ENCODE measurements around the gene TRIM71. TPM values are rescaled to one million over a fixed set of nuclear protein-coding genes. Genes with fewer than 3 reads are reported as not detected.
"Not testable (repeated sequence)": the region's sequence is repeated elsewhere in the genome, so short reads cannot be mapped to it uniquely, and the experiment has no call there.

TRIM71 gene
- polyA plus RNA-seq, 1 donor (not counting 4 experiments of a cell fraction or from before 2014, with no cell fraction given), result not detected

- TF ChIP-seq CTCF (optimal IDR thresholded peaks at IDR 0.05 in 1 of 3, IDR thresholded peaks at IDR 0.05 in 1 of 3, conservative IDR thresholded peaks at IDR 0.05 in 1 of 3; ENCODE audit: extremely low read depth in 1 of 3, insufficient read depth in 2 of 3, low read length in 3 of 3) (no peak), EZH2 (IDR thresholded peaks at IDR 0.05; ENCODE audit: low read length) (no peak)
- no peaks in the 10 kb centered on the region for H3K27me3 ChIP-seq (ENCODE audit: control insufficient read depth, extremely low read depth, insufficient read depth, low read length)
Observed at GRCh38 chr3:32922078-32922477, 104.3 kb downstream of the TRIM71 start.

GRCh38 chr3:32930161-32930560 lies 112.4 kb downstream of the TRIM71 start:
- FAIRE-seq, result no peak
- H3K79me2 ChIP-seq (ENCODE audit: control insufficient read depth, insufficient read depth, low read length), result no peaks in the 10 kb centered on the region

More at GRCh38 chr3:32922078-32922477, 104.3 kb downstream of the TRIM71 start:
- H3K79me2 ChIP-seq (ENCODE audit: control insufficient read depth, insufficient read depth, low read length), result no peaks in the 10 kb centered on the region
- no peaks in the 10 kb centered on the region for H3K9me1 ChIP-seq (ENCODE audit: control insufficient read depth, extremely low read depth, insufficient read depth, low read length)
- H3K4me2 ChIP-seq (ENCODE audit: control insufficient read depth, extremely low read depth, insufficient read depth, low read depth, low read length), result no peak overlapping the region
- no peaks in the 10 kb centered on the region for H3K9me3 ChIP-seq (ENCODE audit: control insufficient read depth, low read depth, low read length)
- no peaks in the 10 kb centered on the region for H3K36me3 ChIP-seq (ENCODE audit: control insufficient read depth in 2 of 2, extremely low read depth in 1 of 2, insufficient read depth in 2 of 2, low read length in 2 of 2)
- H3K4me1 ChIP-seq (ENCODE audit: control insufficient read depth, extremely low read depth, insufficient read depth, low read length), result no peaks in the 10 kb centered on the region
- no peaks in the 10 kb centered on the region for H4K20me1 ChIP-seq (ENCODE audit: control insufficient read depth, extremely low read depth, insufficient read depth, low read length)
- H3K9ac ChIP-seq (ENCODE audit: control insufficient read depth, extremely low read depth, insufficient read depth, low read length), result no peak overlapping the region
- no peak overlapping the region for H3K4me3 ChIP-seq (ENCODE audit: control insufficient read depth in 2 of 3, extremely low read depth in 1 of 3, insufficient read depth in 2 of 3, low read depth in 1 of 3, low read length in 3 of 3)
- dilution Hi-C loops (cut with MboI; ENCODE audit: extremely low pct_ligation_motif_present, low sequenced_read_pairs), result no loop called here
- H3K27ac ChIP-seq (ENCODE audit: control insufficient read depth, insufficient read depth, low read length), result no peak overlapping the region
- FAIRE-seq, result no peak
- no peak for DNase-seq (ENCODE audit: low read depth, low spot score)
- no peak overlapping the region for H2AFZ ChIP-seq (ENCODE audit: control insufficient read depth, low read length)

GRCh38 chr3:32931273-32931672 lies 113.5 kb downstream of the TRIM71 start:
- H3K4me3 ChIP-seq (ENCODE audit: control insufficient read depth in 2 of 3, extremely low read depth in 1 of 3, insufficient read depth in 2 of 3, low read depth in 1 of 3, low read length in 3 of 3); H3K79me2 ChIP-seq (ENCODE audit: control insufficient read depth, insufficient read depth, low read length); DNase-seq (ENCODE audit: low read depth, low spot score); H3K27me3 ChIP-seq (ENCODE audit: control insufficient read depth, extremely low read depth, insufficient read depth, low read length); dilution Hi-C loops (cut with MboI; ENCODE audit: extremely low pct_ligation_motif_present, low sequenced_read_pairs); H4K20me1 ChIP-seq (ENCODE audit: control insufficient read depth, extremely low read depth, insufficient read depth, low read length); H3K36me3 ChIP-seq (ENCODE audit: control insufficient read depth in 2 of 2, extremely low read depth in 1 of 2, insufficient read depth in 2 of 2, low read length in 2 of 2); FAIRE-seq; H2AFZ ChIP-seq (ENCODE audit: control insufficient read depth, low read length); H3K9me3 ChIP-seq (ENCODE audit: control insufficient read depth, low read depth, low read length); H3K27ac ChIP-seq (ENCODE audit: control insufficient read depth, insufficient read depth, low read length); H3K4me1 ChIP-seq (ENCODE audit: control insufficient read depth, extremely low read depth, insufficient read depth, low read length); H3K4me2 ChIP-seq (ENCODE audit: control insufficient read depth, extremely low read depth, insufficient read depth, low read depth, low read length); H3K9me1 ChIP-seq (ENCODE audit: control insufficient read depth, extremely low read depth, insufficient read depth, low read length); H3K9ac ChIP-seq (ENCODE audit: control insufficient read depth, extremely low read depth, insufficient read depth, low read length): not testable (repeated sequence)

More at GRCh38 chr3:32930161-32930560, 112.4 kb downstream of the TRIM71 start:
- Histone ChIP-seq H3K9me3 (ENCODE audit: control insufficient read depth, low read depth, low read length) (no peaks in the 10 kb centered on the region), H3K27ac (ENCODE audit: control insufficient read depth, insufficient read depth, low read length) (no peak overlapping the region), H4K20me1 (ENCODE audit: control insufficient read depth, extremely low read depth, insufficient read depth, low read length) (no peaks in the 10 kb centered on the region), H3K9ac (ENCODE audit: control insufficient read depth, extremely low read depth, insufficient read depth, low read length) (no peak overlapping the region), H3K4me3 (ENCODE audit: control insufficient read depth in 2 of 3, extremely low read depth in 1 of 3, insufficient read depth in 2 of 3, low read depth in 1 of 3, low read length in 3 of 3) (no peak overlapping the region), H3K4me2 (ENCODE audit: control insufficient read depth, extremely low read depth, insufficient read depth, low read depth, low read length) (no peak overlapping the region), H3K4me1 (ENCODE audit: control insufficient read depth, extremely low read depth, insufficient read depth, low read length) (no peaks in the 10 kb centered on the region), H3K9me1 (ENCODE audit: control insufficient read depth, extremely low read depth, insufficient read depth, low read length) (no peaks in the 10 kb centered on the region), H3K36me3 (ENCODE audit: control insufficient read depth in 2 of 2, extremely low read depth in 1 of 2, insufficient read depth in 2 of 2, low read length in 2 of 2) (no peaks in the 10 kb centered on the region), H3K27me3 (ENCODE audit: control insufficient read depth, extremely low read depth, insufficient read depth, low read length) (no peaks in the 10 kb centered on the region), H2AFZ (ENCODE audit: control insufficient read depth, low read length) (no peak overlapping the region)
- dilution Hi-C loops (cut with MboI; ENCODE audit: extremely low pct_ligation_motif_present, low sequenced_read_pairs), result no loop called here
- no peak for DNase-seq (ENCODE audit: low read depth, low spot score)
- TF ChIP-seq CTCF (optimal IDR thresholded peaks at IDR 0.05 in 1 of 3, IDR thresholded peaks at IDR 0.05 in 1 of 3, conservative IDR thresholded peaks at IDR 0.05 in 1 of 3; ENCODE audit: extremely low read depth in 1 of 3, insufficient read depth in 2 of 3, low read length in 3 of 3) (no peak), EZH2 (IDR thresholded peaks at IDR 0.05; ENCODE audit: low read length) (no peak)

All from keratinocyte (primary cell).